G401.6 (cell line): ENCODE results near the gene OR10K2.
"Not testable (repeated sequence)": the region's sequence is repeated elsewhere in the genome, so short reads cannot be mapped to it uniquely, and the experiment has no call there.

Experiments
- FAIRE-seq: peaks from 2 replicates; lab custom pipeline; 2012; peaks lifted over from hg19 to GRCh38; lab: Jason Lieb, UNC

The OR10K2 gene, protein sequence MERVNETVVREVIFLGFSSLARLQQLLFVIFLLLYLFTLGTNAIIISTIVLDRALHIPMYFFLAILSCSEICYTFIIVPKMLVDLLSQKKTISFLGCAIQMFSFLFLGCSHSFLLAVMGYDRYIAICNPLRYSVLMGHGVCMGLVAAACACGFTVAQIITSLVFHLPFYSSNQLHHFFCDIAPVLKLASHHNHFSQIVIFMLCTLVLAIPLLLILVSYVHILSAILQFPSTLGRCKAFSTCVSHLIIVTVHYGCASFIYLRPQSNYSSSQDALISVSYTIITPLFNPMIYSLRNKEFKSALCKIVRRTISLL

DNA sequence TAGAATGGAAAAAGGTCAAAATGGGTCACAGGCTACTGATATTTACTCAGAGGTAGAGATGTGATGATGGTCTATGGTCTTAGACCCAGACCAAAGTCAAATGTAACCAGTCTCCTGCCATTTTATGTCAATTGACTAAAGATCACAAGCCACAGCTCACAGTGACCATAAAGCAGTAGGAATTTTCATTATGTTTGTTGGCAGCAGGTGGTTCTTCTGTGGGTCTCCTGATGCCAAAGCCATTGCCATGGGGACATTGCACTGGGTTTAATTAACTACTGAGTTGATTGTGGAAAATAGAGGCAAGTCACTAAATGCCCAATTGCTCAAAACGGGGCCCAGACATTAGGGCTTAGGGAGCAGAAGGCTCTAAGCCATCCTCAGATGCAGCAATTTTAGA is at the start of gene OR10K2:
Gene OR10K2, minus strand, starts transcription at position 101 of the 400 bp plus-strand sequence. CDS start 5,371 bp downstream, outside the sequence.
- FAIRE-seq = no peak

DNA sequence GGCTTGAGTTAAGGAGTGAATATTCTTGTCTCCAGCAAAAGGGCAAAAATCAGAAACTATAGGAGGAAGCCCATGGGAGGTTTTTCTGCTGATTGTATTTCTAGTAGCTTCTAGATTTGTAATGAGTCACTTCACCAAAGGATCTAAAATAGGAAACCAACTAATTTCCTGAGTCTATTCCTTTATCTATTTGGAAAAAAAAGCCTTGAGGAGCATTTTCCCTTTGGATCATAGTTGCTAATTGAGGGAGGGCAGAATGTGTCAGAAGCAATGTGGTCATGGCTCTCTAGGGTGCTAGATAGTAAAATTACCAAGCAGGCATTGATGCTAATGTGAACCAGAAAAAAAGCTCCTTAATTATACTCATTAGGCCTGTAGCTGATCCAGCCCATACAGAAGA is 45.9 kb upstream of the OR10K2 start, which contains the start of gene OR10R2:
Gene OR10R2, plus strand, starts transcription at position 301 of the 400 bp plus-strand sequence. CDS start 106 bp downstream, outside the sequence.
- no peak for FAIRE-seq

DNA sequence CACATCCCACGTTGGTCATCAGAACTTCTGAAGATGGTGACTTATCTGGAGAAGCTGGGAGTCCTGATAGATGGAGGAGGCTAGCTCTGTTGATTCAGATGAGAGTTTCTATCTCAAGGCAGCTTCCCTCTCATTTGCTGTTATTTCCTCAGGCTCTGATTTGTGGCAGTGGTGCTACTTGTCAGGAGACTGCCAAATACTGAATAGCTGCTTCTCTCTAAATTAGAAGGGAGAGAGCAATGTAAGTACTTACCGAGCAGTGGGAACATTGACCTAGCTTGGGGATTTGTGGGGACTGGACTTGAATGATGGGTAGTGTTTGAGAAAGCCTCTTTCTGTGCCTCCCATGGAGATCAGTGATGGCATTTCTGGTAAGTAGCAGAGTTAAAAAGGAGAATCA is 35.5 kb upstream of the OR10K2 start, which contains the start of gene OR10K1:
Gene OR10K1, plus strand, starts transcription at position 301 of the 400 bp plus-strand sequence. CDS start 3,728 bp downstream, outside the sequence.
- FAIRE-seq = no peak

DNA sequence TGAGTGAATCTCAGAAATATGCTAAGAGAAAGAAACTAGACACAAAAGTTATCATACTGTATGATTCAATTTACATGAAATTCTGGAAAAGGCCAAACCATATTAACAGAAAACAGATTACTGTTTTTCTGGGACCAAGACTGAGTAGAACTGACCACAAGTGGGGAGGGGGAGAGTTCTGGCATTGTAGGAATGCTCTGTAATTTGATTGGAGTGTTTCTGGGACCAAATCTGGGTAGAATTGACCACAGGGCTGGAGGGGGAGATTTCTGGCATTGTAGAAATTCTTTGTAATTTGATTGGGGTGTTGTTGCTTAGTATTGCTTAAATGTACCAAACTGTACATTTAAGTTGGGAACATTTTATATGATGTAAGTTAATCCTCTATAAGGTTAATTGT is 32.2 kb upstream of the OR10K2 start:
- no peak for FAIRE-seq

DNA sequence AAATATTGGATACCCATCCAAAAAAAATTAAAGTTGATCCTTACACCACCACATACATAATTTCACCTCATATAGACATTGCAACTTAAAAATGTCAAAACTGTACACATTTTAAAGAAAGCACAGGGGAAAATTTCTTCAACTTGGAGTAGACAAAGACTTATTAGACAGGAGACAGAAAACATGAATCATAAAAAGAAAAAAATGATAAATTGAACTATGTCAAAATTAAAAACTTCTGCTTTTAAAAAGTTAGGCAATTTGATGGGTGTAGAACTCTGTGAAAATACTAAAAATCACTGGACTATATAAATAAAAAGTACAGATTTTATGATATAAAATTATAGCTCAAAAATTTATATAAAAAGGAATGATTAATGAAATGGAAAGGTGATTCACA is 31.2 kb upstream of the OR10K2 start:
- FAIRE-seq = no peak

DNA sequence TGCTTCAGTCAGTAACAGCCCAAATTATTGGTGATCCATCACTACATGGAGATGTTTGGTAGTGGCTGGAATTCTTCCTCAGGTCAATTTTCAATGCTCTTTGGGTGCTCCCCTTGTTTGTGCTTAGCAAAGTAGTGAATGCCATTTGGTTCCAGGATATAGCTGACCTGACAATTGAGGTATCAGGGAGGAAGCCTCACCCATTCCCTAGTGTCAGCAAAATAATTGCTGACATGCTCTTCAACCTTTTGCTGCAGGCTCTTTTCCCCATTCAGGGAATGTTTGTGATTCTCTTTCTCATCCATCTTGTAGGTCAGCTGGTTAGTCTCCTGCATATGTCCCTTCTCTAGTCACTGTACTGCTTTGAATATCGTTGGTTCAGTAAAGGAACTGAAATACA is 28.5 kb upstream of the OR10K2 start:
- no peak for FAIRE-seq

DNA sequence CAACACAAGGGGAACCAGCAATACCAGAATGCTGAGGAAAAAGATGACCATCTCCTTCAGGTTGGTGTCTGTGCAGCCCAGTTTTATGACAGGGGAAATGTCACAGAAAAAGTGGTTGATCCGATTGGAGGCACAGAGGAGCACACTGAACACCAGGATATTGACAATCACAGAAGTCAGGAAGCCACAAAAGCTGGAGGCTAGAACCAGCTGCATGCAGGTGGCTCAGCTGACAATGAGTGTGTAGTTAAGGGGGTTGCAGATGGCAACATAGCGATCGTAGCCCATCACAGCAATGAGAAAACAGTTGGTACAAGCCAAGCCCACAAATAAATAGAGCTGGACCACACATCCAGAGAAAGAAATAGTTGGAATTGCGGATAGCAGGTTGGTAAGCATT is 19.3 kb upstream of the OR10K2 start:
- no peak for FAIRE-seq

DNA sequence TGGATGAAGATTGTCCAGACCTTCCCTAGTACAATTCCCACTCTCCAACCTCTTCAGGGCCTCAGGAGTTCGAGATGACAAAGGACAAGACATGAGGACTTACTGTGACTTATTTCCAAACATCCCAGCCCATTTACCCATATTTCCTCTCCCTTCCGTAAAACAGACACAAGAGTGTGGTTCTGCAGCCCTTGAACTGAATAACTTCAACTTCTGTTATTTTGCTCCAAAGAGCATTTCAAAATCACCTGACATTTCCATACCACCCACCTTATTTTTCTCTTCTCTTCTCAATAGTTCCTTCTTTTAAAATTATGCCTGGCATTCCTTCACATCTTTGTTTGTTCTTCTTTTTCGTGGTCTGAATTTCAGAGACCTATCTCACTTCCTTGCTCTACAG is 8.7 kb upstream of the OR10K2 start:
- no peak for FAIRE-seq

DNA sequence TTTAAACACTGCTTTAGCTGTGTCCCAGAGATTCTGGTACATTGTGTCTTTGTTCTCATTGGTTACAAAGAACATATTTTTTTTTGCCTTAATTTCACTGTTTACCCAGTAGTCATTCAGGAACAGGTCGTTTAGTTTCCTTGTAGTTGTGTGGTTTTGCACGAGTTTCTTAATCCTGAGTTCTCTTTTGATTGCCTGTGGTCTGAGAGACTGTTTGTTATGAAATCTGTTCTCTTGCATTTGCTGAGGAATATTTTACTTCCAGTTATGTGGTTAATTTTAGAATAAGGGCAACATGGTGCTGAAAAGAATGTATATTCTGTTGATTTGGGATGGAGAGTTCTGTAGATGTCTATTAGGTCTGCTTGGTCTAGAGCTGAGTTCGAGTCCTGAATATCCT is 4.1 kb upstream of the OR10K2 start:
- not testable (repeated sequence) for FAIRE-seq

DNA sequence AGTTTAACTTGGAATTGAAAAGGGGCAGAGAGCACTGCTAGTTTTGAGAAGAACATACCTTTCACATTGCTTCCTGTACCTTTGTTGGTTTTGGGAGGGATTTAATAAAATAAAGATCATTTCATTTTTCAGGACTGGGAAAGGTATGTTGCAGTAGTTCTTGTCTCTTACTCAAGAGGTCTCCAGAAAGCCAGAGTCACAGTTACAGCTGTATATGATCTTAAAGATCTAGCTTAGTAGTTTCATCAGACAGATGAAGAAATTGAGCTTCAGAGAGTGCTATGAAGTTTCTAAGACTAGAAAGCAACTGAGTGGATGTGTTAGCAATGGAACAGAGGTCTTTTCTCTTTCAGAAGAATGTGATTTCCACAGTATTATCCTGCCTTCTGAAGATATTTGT is 1.0 kb downstream of the OR10K2 start:
- FAIRE-seq = no peak

DNA sequence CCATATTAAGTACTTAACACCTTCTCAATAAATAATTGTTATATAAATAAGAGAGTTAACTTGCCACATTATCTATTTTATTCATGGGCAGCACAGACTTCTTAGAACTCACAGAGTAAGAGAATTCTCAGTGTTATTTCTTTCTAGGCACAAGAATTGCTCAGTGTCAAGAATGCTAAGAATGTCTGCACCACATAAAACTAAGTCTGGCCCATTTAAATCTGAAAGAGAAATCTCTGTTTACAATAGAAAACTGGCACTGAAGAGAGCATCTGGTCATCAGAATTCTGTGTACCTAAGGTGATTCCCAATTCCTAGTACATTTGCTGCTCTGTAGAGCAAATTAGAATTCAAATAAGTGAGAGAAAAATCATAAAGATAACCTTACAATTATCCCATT is 3.8 kb downstream of the OR10K2 start:
- no peak for FAIRE-seq

DNA sequence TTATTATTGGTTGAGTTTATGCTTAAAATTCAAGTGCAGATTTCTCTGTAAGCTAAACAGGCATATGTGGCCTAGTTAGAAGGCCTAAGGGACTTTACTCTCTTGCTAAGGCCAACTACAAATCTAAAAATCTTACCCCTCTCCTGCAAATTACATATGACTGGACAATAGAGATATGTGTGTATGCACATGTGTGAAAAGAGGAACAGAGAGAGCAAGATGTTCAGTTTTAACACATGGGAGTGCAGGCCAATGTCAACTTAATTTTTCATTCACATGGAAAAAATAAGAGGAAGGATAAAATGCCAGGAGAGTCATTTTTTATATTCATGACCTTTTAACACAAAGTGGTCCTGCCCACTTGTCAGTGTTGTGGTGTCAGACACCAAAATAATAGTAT is 8.5 kb downstream of the OR10K2 start:
- FAIRE-seq = no peak

DNA sequence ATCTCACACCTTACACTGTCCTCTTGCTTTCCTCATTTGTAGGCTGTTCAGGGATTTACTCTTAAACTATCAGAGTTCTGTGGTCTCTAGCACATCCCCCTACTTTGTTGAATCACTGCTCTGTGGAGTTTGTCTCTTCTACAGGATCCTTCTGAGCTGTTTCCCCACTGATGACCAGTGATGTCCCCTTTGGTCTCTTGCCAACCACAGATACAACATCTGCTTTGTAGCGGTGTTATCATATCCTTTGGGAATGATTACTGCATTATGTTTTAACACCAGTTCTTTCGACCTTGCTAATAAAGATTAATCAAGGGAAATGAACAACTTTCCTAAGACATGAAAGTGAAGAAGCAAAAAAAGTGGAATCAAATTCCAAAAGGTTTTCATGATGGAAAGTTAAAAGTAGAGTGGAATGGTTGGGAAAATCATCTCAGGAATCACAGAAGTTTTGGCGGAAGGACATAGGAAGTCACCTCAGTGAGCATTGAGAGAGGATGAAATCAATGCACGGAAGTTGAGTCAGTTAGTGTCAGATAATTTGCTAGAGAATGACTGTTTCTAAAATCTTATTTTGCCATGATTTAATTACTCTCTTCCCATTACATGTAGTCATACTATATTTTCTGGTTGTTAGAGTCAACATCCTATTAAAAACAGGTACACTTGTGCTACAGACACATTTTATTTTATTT is 11.2 kb downstream of the OR10K2 start:
- no peak for FAIRE-seq

DNA sequence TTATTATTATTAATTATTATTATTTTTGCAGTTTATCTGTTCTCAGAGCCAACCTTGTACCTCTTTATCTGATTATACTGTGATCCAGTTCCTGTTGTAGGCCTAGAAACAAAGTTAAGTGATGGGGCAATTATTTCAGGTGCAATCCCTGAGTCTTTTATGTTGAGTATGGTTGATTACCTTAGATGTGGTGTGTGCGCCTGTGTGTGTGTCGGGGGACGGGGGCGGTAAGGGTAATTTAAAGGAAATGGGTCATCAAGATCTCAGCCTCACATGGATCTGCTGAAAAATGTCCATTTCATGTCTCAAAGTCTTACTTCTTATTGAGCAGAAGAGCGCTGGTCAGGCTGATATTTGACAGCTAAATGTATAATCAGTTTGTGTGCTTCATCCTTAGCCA is 18.9 kb downstream of the OR10K2 start:
- no peak for FAIRE-seq

DNA sequence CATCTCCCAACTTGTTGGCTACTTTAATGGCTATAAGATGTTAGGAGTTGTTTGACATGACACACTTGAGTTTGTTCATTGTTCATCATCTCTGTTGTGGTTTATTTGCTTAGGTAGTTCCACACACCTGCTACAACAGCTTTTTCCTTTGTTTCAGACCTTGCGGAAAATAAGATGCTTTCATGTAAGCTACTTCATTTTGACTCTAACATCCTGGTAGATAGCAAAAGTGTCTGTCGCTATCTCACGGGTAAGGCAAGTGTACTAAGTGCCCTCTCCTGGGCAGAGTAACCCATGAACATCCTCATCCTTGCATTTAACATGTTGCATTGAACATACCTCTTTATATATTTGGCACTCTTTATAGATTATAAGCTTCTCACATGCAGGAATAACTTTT is 25.2 kb downstream of the OR10K2 start:
- FAIRE-seq = no peak

DNA sequence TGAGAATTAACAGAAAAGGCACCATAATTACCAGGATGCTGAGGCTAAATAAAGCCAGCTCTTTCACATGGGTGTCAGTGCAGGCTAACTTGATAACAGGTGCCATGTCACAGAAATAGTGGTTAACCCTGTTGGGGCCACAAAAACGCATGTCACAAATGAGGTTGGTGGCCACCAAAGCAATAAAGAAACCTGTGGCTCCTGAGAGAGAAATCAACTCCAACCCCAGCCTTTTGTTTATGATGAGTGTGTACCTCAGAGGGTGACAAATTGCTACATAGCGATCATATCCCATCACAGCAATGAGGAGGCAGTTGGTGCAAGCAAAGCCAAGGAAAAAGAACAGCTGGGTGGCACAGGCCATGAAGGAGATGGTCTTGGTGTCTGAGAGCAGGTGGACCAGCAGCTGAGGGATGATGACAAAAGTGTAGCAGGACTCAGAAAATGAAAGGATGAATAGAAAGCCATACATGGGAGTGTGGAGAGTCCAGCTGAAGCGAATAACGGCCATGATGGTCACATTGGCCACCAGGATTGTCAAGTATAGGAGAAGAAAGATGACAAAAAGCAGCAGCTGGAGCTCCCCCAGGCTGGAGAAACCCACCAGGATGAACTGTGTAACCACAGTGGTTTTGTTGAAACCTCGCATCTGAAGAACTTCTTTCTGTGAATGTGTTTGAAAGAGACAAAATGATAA is 27.1 kb downstream of the OR10K2 start, which contains the start of gene OR10T2:
Gene OR10T2, minus strand, starts transcription at position 649 of the 697 bp plus-strand sequence. Its CDS starts 0 bp downstream, at position 649.
- FAIRE-seq = no peak

DNA sequence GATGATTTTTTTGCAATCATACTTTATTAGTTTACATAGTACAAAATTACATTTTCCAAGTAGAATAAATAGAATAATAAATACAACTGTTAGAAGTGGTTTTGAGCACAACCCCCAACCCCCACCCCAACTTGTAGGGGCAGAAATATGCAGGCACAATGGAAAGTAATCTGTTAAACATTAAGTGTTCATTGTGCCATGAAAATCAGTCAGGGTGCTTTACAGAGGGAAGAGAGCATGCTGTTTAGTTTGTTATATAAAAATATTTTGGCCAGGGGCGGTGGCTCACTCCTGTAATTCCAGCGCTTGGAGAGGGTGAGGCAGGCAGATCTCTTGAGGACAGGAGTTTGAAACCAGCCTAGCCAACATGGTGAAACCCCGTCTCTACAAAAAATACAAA is 29.4 kb downstream of the OR10K2 start:
- no peak for FAIRE-seq

DNA sequence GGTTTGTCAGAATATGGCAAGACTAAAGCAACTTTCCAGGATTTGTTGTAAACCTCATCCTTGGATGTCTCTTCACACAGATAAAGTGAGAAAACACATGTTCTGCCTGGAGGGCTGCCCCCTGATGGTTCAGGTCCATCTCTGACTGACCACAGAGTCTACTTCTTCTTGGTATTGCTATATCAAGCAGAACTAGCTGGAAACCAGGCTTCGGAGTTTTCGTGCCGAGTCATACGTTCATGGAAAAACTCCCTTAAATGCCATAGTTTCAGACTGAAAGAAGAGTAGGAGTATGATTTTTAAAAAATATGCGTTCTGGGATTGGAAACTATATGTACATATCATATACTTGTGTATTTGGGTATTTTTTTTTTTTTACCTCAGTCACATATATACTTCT is 32.6 kb downstream of the OR10K2 start:
- no peak for FAIRE-seq

DNA sequence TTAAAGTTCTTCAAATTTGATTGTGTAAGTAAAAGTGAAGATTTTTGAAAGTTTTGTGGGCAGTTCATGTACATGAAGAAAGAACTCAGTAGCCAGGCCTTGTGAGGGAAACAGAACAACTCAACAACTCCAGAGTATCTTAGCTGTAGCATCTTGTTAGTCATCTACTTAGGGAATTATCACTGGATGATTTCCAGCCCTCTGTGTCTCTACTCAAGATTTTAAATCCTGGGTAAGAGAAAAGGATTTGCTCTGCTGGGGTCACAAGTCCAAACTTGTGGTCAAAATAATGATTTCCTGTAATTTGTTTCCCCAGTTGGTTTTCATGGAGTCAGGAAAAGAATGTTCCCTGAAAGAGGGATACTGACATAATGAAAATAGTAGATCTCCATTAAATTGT is 34.9 kb downstream of the OR10K2 start:
- FAIRE-seq = no peak

DNA sequence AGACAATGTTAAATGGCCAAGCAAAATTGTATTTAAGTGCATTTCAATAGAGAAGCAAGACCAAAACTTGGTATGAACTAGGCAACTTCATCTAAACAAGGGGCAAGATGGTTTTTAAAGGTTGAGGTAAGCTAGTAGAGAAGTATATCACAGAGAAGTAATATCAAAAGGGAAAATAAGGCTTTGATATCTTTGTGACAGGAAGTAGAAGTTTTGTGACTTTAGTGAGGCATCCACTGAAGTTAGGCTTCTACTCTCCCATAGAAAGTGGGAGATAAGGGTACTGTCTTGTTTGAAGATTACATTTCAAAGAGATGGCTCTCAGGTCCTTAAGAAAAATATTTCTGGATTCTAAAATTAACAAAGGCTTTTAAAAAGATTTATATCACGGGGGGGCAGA is 35.7 kb downstream of the OR10K2 start:
- FAIRE-seq = no peak

DNA sequence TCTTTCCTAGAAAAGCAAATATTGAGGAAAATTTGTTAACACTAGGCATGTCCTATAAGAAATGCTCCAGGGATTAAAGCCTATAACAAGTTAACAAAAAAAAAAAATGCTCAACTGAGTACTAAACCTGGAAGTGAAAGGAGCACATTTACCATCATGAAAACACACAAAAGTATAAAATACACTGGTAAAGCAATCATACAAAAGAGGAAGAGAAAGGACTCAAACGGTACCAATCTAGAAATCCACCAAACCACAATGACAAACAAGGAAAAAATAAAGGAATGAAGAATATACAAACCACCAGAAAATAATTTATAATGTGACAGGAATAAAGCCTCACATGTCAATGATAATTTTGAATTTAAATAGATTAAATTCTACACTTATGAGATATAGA is 51.2 kb downstream of the OR10K2 start:
- no peak for FAIRE-seq

DNA sequence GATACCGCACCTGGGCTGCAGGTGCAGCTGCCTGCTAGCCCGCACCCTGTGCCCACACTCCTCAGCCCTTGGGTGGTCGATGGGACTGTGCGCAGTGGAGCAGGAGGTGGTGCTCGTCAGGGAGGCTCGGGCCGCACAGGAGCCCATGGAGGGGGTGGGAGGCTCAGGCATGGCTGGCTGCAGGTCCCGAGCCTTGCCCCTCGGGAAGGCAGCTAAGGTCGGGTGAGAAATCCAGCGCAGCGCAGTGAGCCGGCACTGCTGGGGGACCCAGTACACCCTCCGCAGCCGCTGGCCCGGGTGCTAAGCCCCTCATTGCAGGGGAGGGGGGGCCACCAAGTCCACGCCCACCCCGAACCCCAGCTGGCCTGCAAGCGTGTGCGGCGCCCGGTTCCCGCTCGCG is 51.9 kb downstream of the OR10K2 start:
- FAIRE-seq = not testable (repeated sequence)
